ENCODE results near the gene SFXN2. TPM values are rescaled to one million over a fixed set of nuclear protein-coding genes. Genes with fewer than 3 reads are reported as not detected.

Gene SFXN2
- total and polyA plus RNA-seq, 4 donors: 6.9 to 14.6 (median 8.9) TPM

GRCh38 chr10:102673236-102673818 is 41.1 kb upstream of the SFXN2 start:
- DNase-seq (ENCODE audit: low read depth in 4 of 6, low spot score in 6 of 6): peak in 1 of 6 donors; percentile 20
- no peaks in the 10 kb centered on the region for H3K9me3 ChIP-seq (ENCODE audit: control insufficient read depth, insufficient read depth, low read length)
- peak overlapping the region; percentile 26 for H3K4me3 ChIP-seq (ENCODE audit: low read depth, low read length)
- H3K27me3 ChIP-seq (ENCODE audit: control insufficient read depth, insufficient read depth, low read length): no peaks in the 10 kb centered on the region
- WGBS (ENCODE audit: insufficient coverage): 79% methylated on average over 8 of the region's 13 CpGs
- H3K4me1 ChIP-seq (ENCODE audit: control insufficient read depth, insufficient read depth, low read length): peaks cover 88% of the 10 kb centered on the region
- peaks cover 5% of the 10 kb centered on the region for H3K36me3 ChIP-seq (ENCODE audit: control insufficient read depth, insufficient read depth, low read length)
- H3K27ac ChIP-seq (ENCODE audit: low read depth, low read length): peak overlapping the region; percentile 95

- H3K27ac ChIP-seq (ENCODE audit: low read depth, low read length): peak overlapping the region; percentile 95
Observed at GRCh38 chr10:102673819-102674511, 40.5 kb upstream of the SFXN2 start.

GRCh38 chr10:102674566-102674965 is 39.9 kb upstream of the SFXN2 start:
- DNase-seq (ENCODE audit: low read depth in 4 of 6, low spot score in 6 of 6): peak in 1 of 6 donors; percentile 54
- peak overlapping the region; percentile 95 for H3K27ac ChIP-seq (ENCODE audit: low read depth, low read length)
- H3K4me3 ChIP-seq (ENCODE audit: low read depth, low read length): peak overlapping the region; percentile 26
- H3K4me1 ChIP-seq (ENCODE audit: control insufficient read depth, insufficient read depth, low read length): peaks cover 87% of the 10 kb centered on the region
- no peaks in the 10 kb centered on the region for H3K9me3 ChIP-seq (ENCODE audit: control insufficient read depth, insufficient read depth, low read length)
- 0% methylated on average over 1 of the region's 2 CpGs for WGBS (ENCODE audit: insufficient coverage)
- H3K27me3 ChIP-seq (ENCODE audit: control insufficient read depth, insufficient read depth, low read length): no peaks in the 10 kb centered on the region
- H3K36me3 ChIP-seq (ENCODE audit: control insufficient read depth, insufficient read depth, low read length): peaks cover 9% of the 10 kb centered on the region

More at GRCh38 chr10:102673819-102674511, 40.5 kb upstream of the SFXN2 start:
- H3K9me3 ChIP-seq (ENCODE audit: control insufficient read depth, insufficient read depth, low read length): no peaks in the 10 kb centered on the region
- DNase-seq (ENCODE audit: low read depth in 4 of 6, low spot score in 6 of 6): peak in 2 of 6 donors; percentile 92 to 94
- H3K27me3 ChIP-seq (ENCODE audit: control insufficient read depth, insufficient read depth, low read length): no peaks in the 10 kb centered on the region
- H3K4me3 ChIP-seq (ENCODE audit: low read depth, low read length): peak overlapping the region; percentile 26
- WGBS (ENCODE audit: insufficient coverage): 7% methylated on average over 6 of the region's 19 CpGs
- H3K36me3 ChIP-seq (ENCODE audit: control insufficient read depth, insufficient read depth, low read length): peaks cover 5% of the 10 kb centered on the region
- H3K4me1 ChIP-seq (ENCODE audit: control insufficient read depth, insufficient read depth, low read length): peaks cover 87% of the 10 kb centered on the region

- H3K4me3 ChIP-seq (ENCODE audit: low read depth, low read length): no peak overlapping the region
- DNase-seq (ENCODE audit: low read depth in 4 of 6, low spot score in 6 of 6): peak in 2 of 6 donors; percentile 67 to 80
Observed at GRCh38 chr10:102675011-102675665, 39.3 kb upstream of the SFXN2 start.

GRCh38 chr10:102675666-102676533 is 38.5 kb upstream of the SFXN2 start:
- 11% methylated on average over 8 of the region's 16 CpGs for WGBS (ENCODE audit: insufficient coverage)
- no peak overlapping the region for H3K4me3 ChIP-seq (ENCODE audit: low read depth, low read length)
- H3K9me3 ChIP-seq (ENCODE audit: control insufficient read depth, insufficient read depth, low read length): no peaks in the 10 kb centered on the region
- peaks cover 15% of the 10 kb centered on the region for H3K36me3 ChIP-seq (ENCODE audit: control insufficient read depth, insufficient read depth, low read length)
- DNase-seq (ENCODE audit: low read depth in 4 of 6, low spot score in 6 of 6): peak in 2 of 6 donors; percentile 57 to 78
- H3K27ac ChIP-seq (ENCODE audit: low read depth, low read length): peak overlapping the region; percentile 95
- no peaks in the 10 kb centered on the region for H3K27me3 ChIP-seq (ENCODE audit: control insufficient read depth, insufficient read depth, low read length)
- H3K4me1 ChIP-seq (ENCODE audit: control insufficient read depth, insufficient read depth, low read length): peaks cover 76% of the 10 kb centered on the region

More at GRCh38 chr10:102675011-102675665, 39.3 kb upstream of the SFXN2 start:
- H3K9me3 ChIP-seq (ENCODE audit: control insufficient read depth, insufficient read depth, low read length): no peaks in the 10 kb centered on the region
- no peaks in the 10 kb centered on the region for H3K27me3 ChIP-seq (ENCODE audit: control insufficient read depth, insufficient read depth, low read length)
- H3K27ac ChIP-seq (ENCODE audit: low read depth, low read length): peak overlapping the region; percentile 95
- peaks cover 9% of the 10 kb centered on the region for H3K36me3 ChIP-seq (ENCODE audit: control insufficient read depth, insufficient read depth, low read length)
- WGBS (ENCODE audit: insufficient coverage): 0% methylated on average over 5 of the region's 8 CpGs
- H3K4me1 ChIP-seq (ENCODE audit: control insufficient read depth, insufficient read depth, low read length): peaks cover 84% of the 10 kb centered on the region

GRCh38 chr10:102676534-102677315 is 37.7 kb upstream of the SFXN2 start:
- H3K36me3 ChIP-seq (ENCODE audit: control insufficient read depth, insufficient read depth, low read length): peaks cover 20% of the 10 kb centered on the region
- peak overlapping the region; percentile 95 for H3K27ac ChIP-seq (ENCODE audit: low read depth, low read length)
- no peaks in the 10 kb centered on the region for H3K9me3 ChIP-seq (ENCODE audit: control insufficient read depth, insufficient read depth, low read length)
- 22% methylated on average over 5 of the region's 9 CpGs for WGBS (ENCODE audit: insufficient coverage)
- peaks cover 73% of the 10 kb centered on the region for H3K4me1 ChIP-seq (ENCODE audit: control insufficient read depth, insufficient read depth, low read length)
- H3K4me3 ChIP-seq (ENCODE audit: low read depth, low read length): no peak overlapping the region
- peak in 1 of 6 donors; percentile 84 for DNase-seq (ENCODE audit: low read depth in 4 of 6, low spot score in 6 of 6)
- H3K27me3 ChIP-seq (ENCODE audit: control insufficient read depth, insufficient read depth, low read length): no peaks in the 10 kb centered on the region

- no peaks in the 10 kb centered on the region for H3K27me3 ChIP-seq (ENCODE audit: control insufficient read depth, insufficient read depth, low read length)
- DNase-seq (ENCODE audit: low read depth in 4 of 6, low spot score in 6 of 6): peak in 1 of 6 donors; percentile 55
- H3K27ac ChIP-seq (ENCODE audit: low read depth, low read length): peak overlapping the region; percentile 95
- 56% methylated on average over 7 of the region's 9 CpGs for WGBS (ENCODE audit: insufficient coverage)
- peaks cover 26% of the 10 kb centered on the region for H3K36me3 ChIP-seq (ENCODE audit: control insufficient read depth, insufficient read depth, low read length)
- H3K9me3 ChIP-seq (ENCODE audit: control insufficient read depth, insufficient read depth, low read length): no peaks in the 10 kb centered on the region
- peaks cover 68% of the 10 kb centered on the region for H3K4me1 ChIP-seq (ENCODE audit: control insufficient read depth, insufficient read depth, low read length)
- no peak overlapping the region for H3K4me3 ChIP-seq (ENCODE audit: low read depth, low read length)
Observed at GRCh38 chr10:102677331-102678067, 36.9 kb upstream of the SFXN2 start.

- Histone ChIP-seq H3K9me3 (ENCODE audit: control insufficient read depth, insufficient read depth, low read length) (no peaks in the 10 kb centered on the region), H3K36me3 (ENCODE audit: control insufficient read depth, insufficient read depth, low read length) (peaks cover 26% of the 10 kb centered on the region), H3K4me3 (ENCODE audit: low read depth, low read length) (no peak overlapping the region), H3K4me1 (ENCODE audit: control insufficient read depth, insufficient read depth, low read length) (peaks cover 63% of the 10 kb centered on the region), H3K27ac (ENCODE audit: low read depth, low read length) (peak overlapping the region; percentile 95), H3K27me3 (ENCODE audit: control insufficient read depth, insufficient read depth, low read length) (no peaks in the 10 kb centered on the region)
- 69% methylated on average over 8 of the region's 9 CpGs for WGBS (ENCODE audit: insufficient coverage)
- no peak for DNase-seq (ENCODE audit: low read depth in 4 of 6, low spot score in 6 of 6)
Observed at GRCh38 chr10:102678068-102678400, 36.4 kb upstream of the SFXN2 start.
